Measurements from ENCODE around the gene RPL37.

RPL37 gene

GRCh38 chr5:40853632-40854192 is 18.7 kb upstream of the RPL37 start:
- TF ChIP-seq CTCF (IDR thresholded peaks at IDR 0.05; ENCODE audit: insufficient read depth, low read length, missing control alignments), result no peak
- ChIA-PET CTCF (interaction anchor here (1.0 kb wide), 1 partner anchor 51 kb away, joined by 3 read pairs; no protein-coding TSS in a partner anchor), POLR2A (no interaction called here)
- no peak overlapping the region for H3K4me3 ChIP-seq (ENCODE audit: low read depth, low read length)
- DNase-seq (ENCODE audit: low read depth, low spot score), result no peak

GRCh38 chr5:40847525-40847924 is 12.5 kb upstream of the RPL37 start:
- ChIA-PET POLR2A (no interaction called here), CTCF (interaction anchor here (1.7 kb wide), 1 partner anchor 31 kb away, joined by 3 read pairs; no protein-coding TSS in a partner anchor)
- TF ChIP-seq CTCF (IDR thresholded peaks at IDR 0.05; ENCODE audit: insufficient read depth, low read length, missing control alignments), result no peak
- DNase-seq (ENCODE audit: low read depth, low spot score), result no peak
- no peak overlapping the region for H3K4me3 ChIP-seq (ENCODE audit: low read depth, low read length)

GRCh38 chr5:40846371-40846770 is 11.3 kb upstream of the RPL37 start:
- no peak for DNase-seq (ENCODE audit: low read depth, low spot score)
- no peak overlapping the region for H3K4me3 ChIP-seq (ENCODE audit: low read depth, low read length)
- no peak for TF ChIP-seq CTCF (IDR thresholded peaks at IDR 0.05; ENCODE audit: insufficient read depth, low read length, missing control alignments)
- ChIA-PET CTCF (no interaction called here), POLR2A (no interaction called here)

GRCh38 chr5:40844565-40844964 is 9.5 kb upstream of the RPL37 start:
- DNase-seq (ENCODE audit: low read depth, low spot score), result no peak
- ChIA-PET CTCF (no interaction called here), POLR2A (no interaction called here)
- TF ChIP-seq CTCF (IDR thresholded peaks at IDR 0.05; ENCODE audit: insufficient read depth, low read length, missing control alignments), result no peak
- no peak overlapping the region for H3K4me3 ChIP-seq (ENCODE audit: low read depth, low read length)

DNA sequence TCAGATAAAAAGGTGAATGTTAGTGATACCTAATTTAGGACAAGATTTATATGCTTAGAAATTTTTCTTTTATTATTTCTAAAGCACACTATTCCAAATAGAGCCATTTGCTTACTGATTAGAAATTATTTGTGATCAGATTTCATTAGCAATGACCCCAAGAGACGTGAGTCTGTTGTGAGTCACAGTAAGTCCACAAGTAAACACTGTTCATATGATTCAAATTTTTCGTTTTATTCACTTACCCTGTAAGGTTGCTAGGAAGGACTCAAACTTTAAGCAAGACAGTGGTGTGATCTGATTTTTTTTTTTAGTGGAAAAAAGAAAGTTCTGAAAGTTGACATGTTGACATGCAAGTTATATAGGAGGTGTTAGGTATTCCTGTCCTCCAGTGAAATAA is 7.3 kb upstream of the RPL37 start:
- no peak for DNase-seq (ENCODE audit: low read depth, low spot score)
- POLR2A ChIA-PET, result no interaction called here
- no peak for TF ChIP-seq CTCF (IDR thresholded peaks at IDR 0.05; ENCODE audit: insufficient read depth, low read length, missing control alignments)
- no peak overlapping the region for H3K4me3 ChIP-seq (ENCODE audit: low read depth, low read length)
- CTCF ChIA-PET, result no interaction called here

GRCh38 chr5:40841068-40841805 is 6.2 kb upstream of the RPL37 start, which contains the start of gene CARD6:
CARD6 (plus strand) TSS chr5:40841367; CDS start chr5:40841383, 16 bp downstream.
- no peak for TF ChIP-seq CTCF (IDR thresholded peaks at IDR 0.05; ENCODE audit: insufficient read depth, low read length, missing control alignments)
- ChIA-PET CTCF (no interaction called here), POLR2A (no interaction called here)
- no peak within 1 kb of the TSS for H3K4me3 ChIP-seq (ENCODE audit: low read depth, low read length)
- DNase-seq (ENCODE audit: low read depth, low spot score), result no peak
